Neural progenitor cell (in vitro differentiated cells): ENCODE measurements around the gene GNAI1. TPM values are rescaled to one million over a fixed set of nuclear protein-coding genes. Genes with fewer than 3 reads are reported as not detected.

Source experiments
- DNase-seq: peaks from one replicate; pipeline ENCODE4 v3.0.0-alpha.2; 2016; ENCODE audit warnings: low spot score
- H2AFZ ChIP-seq: fragments of 200-600 bp; sonication (generic); replicated peaks from 2 replicates; pipeline ENCODE4 v1.6.1; 2016; ENCODE audit warnings: antibody characterized with exemption
- H3F3A ChIP-seq: fragments of 200-600 bp; sonication (generic); 2 replicates; pipeline ENCODE4 v1.6.1; 2016; ENCODE audit warnings: antibody characterized with exemption, low read depth
- H3K27ac ChIP-seq: fragments of 200-600 bp; sonication (generic); 2 replicates; pipeline ENCODE4 v1.5.1; 2016; ENCODE audit warnings: mild to moderate bottlenecking
- H3K27me3 ChIP-seq: fragments of 200-600 bp; sonication (generic); 2 replicates; pipeline ENCODE4 v1.6.1; 2016; ENCODE audit warnings: mild to moderate bottlenecking, moderate library complexity
- H3K36me3 ChIP-seq: fragments of 200-600 bp; sonication (generic); 2 replicates; pipeline ENCODE4 v1.5.1; 2016
- H3K4me1 ChIP-seq: fragments of 200-600 bp; sonication (generic); 2 replicates; pipeline ENCODE4 v1.6.1; 2016; ENCODE audit warnings: mixed run types
- H3K4me2 ChIP-seq: fragments of 200-600 bp; sonication (generic); 2 replicates; pipeline ENCODE4 v1.6.1; 2016
- H3K4me3 ChIP-seq: fragments of 200-600 bp; sonication (generic); 2 replicates; pipeline ENCODE4 v1.5.1; 2016
- H3K79me2 ChIP-seq: fragments of 200-600 bp; sonication (generic); 2 replicates; pipeline ENCODE4 v1.6.1; 2016; ENCODE audit warnings: low read depth
- H3K9ac ChIP-seq: fragments of 200-600 bp; sonication (generic); 2 replicates; pipeline ENCODE4 v1.6.1; 2016
- H3K9me3 ChIP-seq: fragments of 200-600 bp; sonication (generic); 2 replicates; pipeline ENCODE4 v1.5.1; 2016; ENCODE audit warnings: low read depth
- H4K20me1 ChIP-seq: fragments of 200-600 bp; sonication (generic); 2 replicates; pipeline ENCODE4 v1.6.1; 2016; ENCODE audit warnings: low read depth
- H3K27ac Mint-ChIP-seq: 3 replicates; pipeline ENCODE4 v1.8.0; 2021; ENCODE audit warnings: mixed read lengths
- H3K27me3 Mint-ChIP-seq: 2 replicates; pipeline ENCODE4 v1.8.0; 2022; ENCODE audit warnings: low read depth, mild to moderate bottlenecking, inconsistent platforms, moderate library complexity, mixed read lengths; ENCODE audit not compliant: insufficient read depth
- H3K36me3 Mint-ChIP-seq: 3 replicates; pipeline ENCODE4 v1.8.0; 2021; ENCODE audit warnings: mixed read lengths
- H3K4me1 Mint-ChIP-seq: 3 replicates; pipeline ENCODE4 v1.8.0; 2021; ENCODE audit warnings: mixed read lengths
- H3K4me3 Mint-ChIP-seq: 3 replicates; pipeline ENCODE4 v1.8.0; 2021; ENCODE audit warnings: mild to moderate bottlenecking, moderate library complexity, mixed read lengths
- H3K9me3 Mint-ChIP-seq: 3 replicates; pipeline ENCODE4 v1.8.0; 2020; ENCODE audit warnings: mixed read lengths
- CTCF ChIP-seq: fragments of 200-600 bp; sonication (generic); IDR thresholded peaks from 2 replicates; pipeline ENCODE4 v1.5.1; 2017; ENCODE audit warnings: antibody characterized with exemption, mild to moderate bottlenecking
- EZH2 ChIP-seq: fragments of 200-600 bp; sonication (generic); IDR thresholded peaks from 2 replicates; pipeline ENCODE4 v1.6.1; 2017; ENCODE audit warnings: antibody characterized with exemption, mild to moderate bottlenecking, moderate library complexity
- EZH2phosphoT487 ChIP-seq: fragments of 200-600 bp; sonication (generic); IDR thresholded peaks from 2 replicates; pipeline ENCODE4 v1.6.1; 2017; ENCODE audit warnings: antibody characterized with exemption
- total RNA-seq: library from RNA; depleted of rRNA; stranded (reverse); fragments of >200 nt; gene quantifications from 2 replicates; pipeline ENCODE4 v1.2.3, GENCODE V29; 2015; ENCODE audit warnings: low replicate concordance

GNAI1 gene
- total RNA-seq, 1 donor from 2014 or later = 91.3 TPM

GRCh38 chr7:80208700-80209099 lies 74.1 kb downstream of the GNAI1 start:
- H3K4me3 Mint-ChIP-seq = no peak overlapping the region
- H3K27ac Mint-ChIP-seq = no peak overlapping the region
- no peaks in the 10 kb centered on the region for H3K79me2 ChIP-seq
- TF ChIP-seq CTCF (no peak), EZH2 (no peak), EZH2phosphoT487 (no peak)
- H4K20me1 ChIP-seq = no peaks in the 10 kb centered on the region
- peaks cover 8% of the 10 kb centered on the region for H3K4me1 Mint-ChIP-seq
- H3F3A ChIP-seq = no peaks in the 10 kb centered on the region
- peaks cover 16% of the 10 kb centered on the region for H3K36me3 Mint-ChIP-seq
- H3K4me2 ChIP-seq = no peak overlapping the region
- no peak overlapping the region for H3K27ac ChIP-seq
- no peaks in the 10 kb centered on the region for H3K9me3 Mint-ChIP-seq
- peaks cover 16% of the 10 kb centered on the region for H3K36me3 ChIP-seq
- no peak overlapping the region for H2AFZ ChIP-seq
- no peaks in the 10 kb centered on the region for H3K4me1 ChIP-seq
- H3K9me3 ChIP-seq = no peaks in the 10 kb centered on the region
- no peaks in the 10 kb centered on the region for H3K27me3 Mint-ChIP-seq
- no peak for DNase-seq
- no peak overlapping the region for H3K4me3 ChIP-seq
- H3K9ac ChIP-seq = no peak overlapping the region
- no peaks in the 10 kb centered on the region for H3K27me3 ChIP-seq

- no peak overlapping the region for H3K4me3 ChIP-seq
- H3K27me3 Mint-ChIP-seq = no peaks in the 10 kb centered on the region
- no peaks in the 10 kb centered on the region for H3K9me3 ChIP-seq
- H3K4me1 Mint-ChIP-seq = peaks cover 8% of the 10 kb centered on the region
- H3K36me3 ChIP-seq = peaks cover 5% of the 10 kb centered on the region
- H3K9ac ChIP-seq = no peak overlapping the region
- no peak overlapping the region for H3K4me2 ChIP-seq
- H2AFZ ChIP-seq = no peak overlapping the region
- no peaks in the 10 kb centered on the region for H3K4me1 ChIP-seq
- no peak overlapping the region for H3K4me3 Mint-ChIP-seq
- no peaks in the 10 kb centered on the region for H3K9me3 Mint-ChIP-seq
- H3F3A ChIP-seq = no peaks in the 10 kb centered on the region
- H3K36me3 Mint-ChIP-seq = peaks cover 13% of the 10 kb centered on the region
- no peak overlapping the region for H3K27ac ChIP-seq
- H4K20me1 ChIP-seq = no peaks in the 10 kb centered on the region
- no peaks in the 10 kb centered on the region for H3K27me3 ChIP-seq
- no peak overlapping the region for H3K27ac Mint-ChIP-seq
- DNase-seq = no peak
- no peaks in the 10 kb centered on the region for H3K79me2 ChIP-seq
- no peak for TF ChIP-seq EZH2phosphoT487
- TF ChIP-seq CTCF = no peak
- TF ChIP-seq EZH2 = no peak
These were observed 75.8 kb downstream of the GNAI1 start for GRCh38 chr7:80210400-80210799.

- Mint-ChIP-seq H3K4me3 (no peak overlapping the region), H3K27ac (no peak overlapping the region), H3K36me3 (peaks cover 19% of the 10 kb centered on the region), H3K9me3 (no peaks in the 10 kb centered on the region), H3K4me1 (peaks cover 8% of the 10 kb centered on the region), H3K27me3 (no peaks in the 10 kb centered on the region)
- TF ChIP-seq EZH2phosphoT487 = no peak
- no peak for TF ChIP-seq EZH2
- TF ChIP-seq CTCF = no peak
- Histone ChIP-seq H3K36me3 (peaks cover 9% of the 10 kb centered on the region), H3K4me1 (no peaks in the 10 kb centered on the region), H3K79me2 (no peaks in the 10 kb centered on the region), H3K27me3 (no peaks in the 10 kb centered on the region), H3K4me2 (no peak overlapping the region), H4K20me1 (no peaks in the 10 kb centered on the region), H3K9ac (no peak overlapping the region), H3F3A (no peaks in the 10 kb centered on the region), H3K27ac (no peak overlapping the region), H3K9me3 (no peaks in the 10 kb centered on the region), H2AFZ (no peak overlapping the region), H3K4me3 (no peak overlapping the region)
- no peak for DNase-seq
These were observed 79.2 kb downstream of the GNAI1 start for GRCh38 chr7:80213814-80214213.

- H3K27ac ChIP-seq = no peak overlapping the region
- H2AFZ ChIP-seq = no peak overlapping the region
- H3K4me1 Mint-ChIP-seq = peaks cover 2% of the 10 kb centered on the region
- H3K9me3 Mint-ChIP-seq = no peaks in the 10 kb centered on the region
- no peak overlapping the region for H3K4me3 Mint-ChIP-seq
- no peaks in the 10 kb centered on the region for H3K4me1 ChIP-seq
- no peak overlapping the region for H3K27ac Mint-ChIP-seq
- DNase-seq = no peak
- H3F3A ChIP-seq = no peaks in the 10 kb centered on the region
- H3K36me3 Mint-ChIP-seq = peaks cover 25% of the 10 kb centered on the region
- no peak overlapping the region for H3K9ac ChIP-seq
- H3K27me3 Mint-ChIP-seq = no peaks in the 10 kb centered on the region
- no peaks in the 10 kb centered on the region for H3K79me2 ChIP-seq
- no peak overlapping the region for H3K4me2 ChIP-seq
- H3K9me3 ChIP-seq = no peaks in the 10 kb centered on the region
- no peaks in the 10 kb centered on the region for H4K20me1 ChIP-seq
- no peak for TF ChIP-seq CTCF
- TF ChIP-seq EZH2 = no peak
- no peak for TF ChIP-seq EZH2phosphoT487
- peaks cover 12% of the 10 kb centered on the region for H3K36me3 ChIP-seq
- H3K27me3 ChIP-seq = no peaks in the 10 kb centered on the region
- H3K4me3 ChIP-seq = no peak overlapping the region
These were observed 81.1 kb downstream of the GNAI1 start for GRCh38 chr7:80215734-80216133.
